GM21360 (cell line): ENCODE data around the gene ITGAD.
"Not testable (repeated sequence)": the region's sequence is repeated elsewhere in the genome, so short reads cannot be mapped to it uniquely, and the experiment has no call there.

ENCODE experiments used
- ATAC-seq: cut with Tn5 transposase; IDR thresholded peaks from one replicate; pipeline ENCODE4 v1.9.1; 2021; ENCODE audit warnings: mild to moderate bottlenecking, moderate library complexity; ENCODE audit not compliant: unreplicated experiment

Gene ITGAD

GRCh38 chr16:31403590-31404352, 10.6 kb downstream of the ITGAD start:
- no peak for ATAC-seq

GRCh38 chr16:31404353-31405064, 11.4 kb downstream of the ITGAD start:
- ATAC-seq = no peak

- no peak for ATAC-seq
Measured at GRCh38 chr16:31407406-31407805, 14.3 kb downstream of the ITGAD start.

GRCh38 chr16:31409433-31409832, 16.3 kb downstream of the ITGAD start:
- ATAC-seq = no peak

- ATAC-seq = no peak
Measured at GRCh38 chr16:31410082-31410481, 16.9 kb downstream of the ITGAD start.

GRCh38 chr16:31411024-31411844, 18.1 kb downstream of the ITGAD start:
- ATAC-seq = no peak

GRCh38 chr16:31412750-31413149, 19.6 kb downstream of the ITGAD start:
- ATAC-seq = no peak

- ATAC-seq = no peak
Measured at GRCh38 chr16:31413381-31413780, 20.2 kb downstream of the ITGAD start.

- ATAC-seq = no peak
Measured at GRCh38 chr16:31413943-31414342, 20.8 kb downstream of the ITGAD start.

GRCh38 chr16:31414706-31415105, 21.6 kb downstream of the ITGAD start:
- no peak for ATAC-seq

- no peak for ATAC-seq
Measured at GRCh38 chr16:31416371-31416770, 23.2 kb downstream of the ITGAD start.

GRCh38 chr16:31417036-31417435, 23.9 kb downstream of the ITGAD start:
- ATAC-seq = not testable (repeated sequence)

GRCh38 chr16:31417916-31418315, 24.8 kb downstream of the ITGAD start:
- ATAC-seq = no peak

GRCh38 chr16:31420037-31420436, 26.9 kb downstream of the ITGAD start:
- ATAC-seq = no peak

GRCh38 chr16:31421587-31421986, 28.5 kb downstream of the ITGAD start:
- no peak for ATAC-seq

GRCh38 chr16:31423241-31423640, 30.1 kb downstream of the ITGAD start:
- no peak for ATAC-seq

- no peak for ATAC-seq
Measured at GRCh38 chr16:31423801-31424200, 30.7 kb downstream of the ITGAD start.

GRCh38 chr16:31427441-31428278, 34.5 kb downstream of the ITGAD start:
- ATAC-seq = no peak

GRCh38 chr16:31428279-31428597, 35.1 kb downstream of the ITGAD start, which contains the start of gene COX6A2:
COX6A2 (minus strand) TSS chr16:31428360; CDS start chr16:31428325, 35 bp downstream.
- ATAC-seq = no peak

- ATAC-seq = no peak
Measured at GRCh38 chr16:31428638-31429247, 35.6 kb downstream of the ITGAD start.
